ENCODE data around the gene CPB1. TPM values are rescaled to one million over a fixed set of nuclear protein-coding genes. Genes with fewer than 3 reads are reported as not detected.

Gene CPB1
- total and polyA plus RNA-seq, 11 donors: 0.08 to 27.7 (median 2.0) TPM; not detected in 5

- intact Hi-C loops (cut with DNase I): no loop called here
- DNase-seq (no peak), ATAC-seq (no peak)
- no peaks in the 10 kb centered on the region for H3K36me3 ChIP-seq
- H3K4me1 ChIP-seq: no peaks in the 10 kb centered on the region
- H3K27me3 ChIP-seq: peaks cover 0 to 5% (median 0%) of the 10 kb centered on the region in 9 donors
- no peak for TF ChIP-seq POLR2A (IDR thresholded peaks at IDR 0.05)
- TF ChIP-seq CTCF (IDR thresholded peaks at IDR 0.05): no peak
- H3K4me3 ChIP-seq: no peak overlapping the region
- H3K27ac ChIP-seq: no peak overlapping the region
- no peaks in the 10 kb centered on the region for H3K9me3 ChIP-seq
Measured at GRCh38 chr3:148879256-148879655, 51.6 kb downstream of the CPB1 start.

GRCh38 chr3:148880681-148881080 is 53.1 kb downstream of the CPB1 start:
- DNase-seq: no peak

GRCh38 chr3:148881286-148881685 is 53.7 kb downstream of the CPB1 start:
- H3K27me3 ChIP-seq: peaks cover 0 to 4% (median 0%) of the 10 kb centered on the region in 9 donors
- WGBS, 4 donors: 85 to 91% (median 87%) methylated on average over 2 of the region's 2 CpGs
- intact Hi-C loops (cut with DNase I): no loop called here
- no peak for DNase-seq
- H3K4me3 ChIP-seq: no peak overlapping the region
- TF ChIP-seq POLR2A (IDR thresholded peaks at IDR 0.05): no peak
- no peak for TF ChIP-seq CTCF (IDR thresholded peaks at IDR 0.05)
- ATAC-seq: no peak
- H3K36me3 ChIP-seq: no peaks in the 10 kb centered on the region
- no peaks in the 10 kb centered on the region for H3K9me3 ChIP-seq
- no peaks in the 10 kb centered on the region for H3K4me1 ChIP-seq
- no peak overlapping the region for H3K27ac ChIP-seq

More at GRCh38 chr3:148880681-148881080, 53.1 kb downstream of the CPB1 start:
- no peaks in the 10 kb centered on the region for H3K9me3 ChIP-seq
- no peak for TF ChIP-seq POLR2A (IDR thresholded peaks at IDR 0.05)
- TF ChIP-seq CTCF (IDR thresholded peaks at IDR 0.05): no peak
- no peak overlapping the region for H3K27ac ChIP-seq
- ATAC-seq: no peak
- no peak overlapping the region for H3K4me3 ChIP-seq
- intact Hi-C loops (cut with DNase I): no loop called here
- peaks cover 0 to 4% (median 0%) of the 10 kb centered on the region in 9 donors for H3K27me3 ChIP-seq
- no peaks in the 10 kb centered on the region for H3K36me3 ChIP-seq
- H3K4me1 ChIP-seq: no peaks in the 10 kb centered on the region

GRCh38 chr3:148882288-148882687 is 54.7 kb downstream of the CPB1 start:
- H3K4me3 ChIP-seq: no peak overlapping the region
- DNase-seq: no peak
- TF ChIP-seq CTCF (IDR thresholded peaks at IDR 0.05): no peak
- TF ChIP-seq POLR2A (IDR thresholded peaks at IDR 0.05): no peak
- H3K27me3 ChIP-seq: peaks cover 0 to 4% (median 0%) of the 10 kb centered on the region in 9 donors
- no peaks in the 10 kb centered on the region for H3K36me3 ChIP-seq
- ATAC-seq: no peak
- intact Hi-C loops (cut with DNase I): no loop called here
- H3K9me3 ChIP-seq: no peaks in the 10 kb centered on the region
- 59 to 76% (median 66%) methylated on average over 4 of the region's 4 CpGs for WGBS, 4 donors
- H3K4me1 ChIP-seq: no peaks in the 10 kb centered on the region
- no peak overlapping the region for H3K27ac ChIP-seq

Measured in heart left ventricle (tissue), 16 donors.